Hepatocyte (in vitro differentiated cells): ENCODE results near the gene ZNRF4.

Source experiments
- EZH2 ChIP-seq: fragments of 200-600 bp; sonication (generic); IDR thresholded peaks from 2 replicates; pipeline ENCODE4 v1.6.1; 2016; ENCODE audit warnings: antibody characterized with exemption, mild to moderate bottlenecking, borderline replicate concordance
- TF ChIP-seq, protein P1 (sequence below): fragments of 200-600 bp; sonication (generic); IDR thresholded peaks from 2 replicates; pipeline ENCODE4 v1.5.1; 2016; ENCODE audit warnings: antibody characterized with exemption, mild to moderate bottlenecking; ENCODE audit not compliant: poor library complexity

DNA sequence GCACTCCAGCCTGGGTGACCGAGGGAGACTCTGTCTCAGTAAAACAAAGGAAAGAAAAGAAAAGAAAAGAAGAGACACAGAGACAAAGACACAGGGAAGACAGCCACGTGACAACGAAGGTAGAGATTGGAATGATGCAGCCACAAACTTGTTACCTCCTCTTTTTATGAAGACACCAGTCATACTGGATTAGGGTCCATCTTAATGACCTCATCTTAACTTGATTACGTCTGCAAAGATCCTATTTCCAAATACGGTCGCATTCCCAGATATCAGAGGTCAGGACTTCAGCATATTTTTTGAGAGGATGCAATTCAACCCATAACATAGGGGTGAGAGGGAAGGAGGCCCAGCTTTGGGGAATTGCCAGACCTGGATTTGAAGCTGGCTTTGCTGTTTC lies 4.1 kb downstream of the ZNRF4 start:
- TF ChIP-seq, protein P1, sequence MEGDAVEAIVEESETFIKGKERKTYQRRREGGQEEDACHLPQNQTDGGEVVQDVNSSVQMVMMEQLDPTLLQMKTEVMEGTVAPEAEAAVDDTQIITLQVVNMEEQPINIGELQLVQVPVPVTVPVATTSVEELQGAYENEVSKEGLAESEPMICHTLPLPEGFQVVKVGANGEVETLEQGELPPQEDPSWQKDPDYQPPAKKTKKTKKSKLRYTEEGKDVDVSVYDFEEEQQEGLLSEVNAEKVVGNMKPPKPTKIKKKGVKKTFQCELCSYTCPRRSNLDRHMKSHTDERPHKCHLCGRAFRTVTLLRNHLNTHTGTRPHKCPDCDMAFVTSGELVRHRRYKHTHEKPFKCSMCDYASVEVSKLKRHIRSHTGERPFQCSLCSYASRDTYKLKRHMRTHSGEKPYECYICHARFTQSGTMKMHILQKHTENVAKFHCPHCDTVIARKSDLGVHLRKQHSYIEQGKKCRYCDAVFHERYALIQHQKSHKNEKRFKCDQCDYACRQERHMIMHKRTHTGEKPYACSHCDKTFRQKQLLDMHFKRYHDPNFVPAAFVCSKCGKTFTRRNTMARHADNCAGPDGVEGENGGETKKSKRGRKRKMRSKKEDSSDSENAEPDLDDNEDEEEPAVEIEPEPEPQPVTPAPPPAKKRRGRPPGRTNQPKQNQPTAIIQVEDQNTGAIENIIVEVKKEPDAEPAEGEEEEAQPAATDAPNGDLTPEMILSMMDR = no peak
- no peak for TF ChIP-seq EZH2
